ENCODE data around the gene MARK3.

GRCh38 chr14:103372017-103372416 lies 13.2 kb upstream of the MARK3 start:
- no peak for TF ChIP-seq CTCF (IDR thresholded peaks at IDR 0.05)
- TF ChIP-seq POLR2A (IDR thresholded peaks at IDR 0.05), result no peak
